T-helper 17 cell (primary cell): ENCODE results near the gene TCP11L2. TPM values are rescaled to one million over a fixed set of nuclear protein-coding genes. Genes with fewer than 3 reads are reported as not detected.

Experiments used
- ATAC-seq: fragments of 150-1000 bp; cut with Tn5 transposase; 2 replicates; pipeline ENCODE4 v1.10.0; 2021; ENCODE audit warnings: mild to moderate bottlenecking, moderate library complexity
- DNase-seq, 3 donors: peaks; one replicate each; pipeline versions ENCODE4 v3.0.0 to v3.0.0-alpha.2; 2020 to 2021
- H3K9me3 ChIP-seq: one replicate; pipeline ENCODE4 v1.7.0; 2013; ENCODE audit warnings: low read length, mild to moderate bottlenecking; ENCODE audit not compliant: control insufficient read depth, poor library complexity, severe bottlenecking
- H3K27ac Mint-ChIP-seq: one replicate; pipeline ENCODE4 v1.8.0; 2022; ENCODE audit warnings: mild to moderate bottlenecking, moderate library complexity, mixed read lengths
- H3K27me3 Mint-ChIP-seq: one replicate; pipeline ENCODE4 v1.8.0; 2022; ENCODE audit warnings: mixed read lengths
- H3K36me3 Mint-ChIP-seq: one replicate; pipeline ENCODE4 v1.8.0; 2022; ENCODE audit warnings: low read depth, mixed read lengths
- H3K4me1 Mint-ChIP-seq: one replicate; pipeline ENCODE4 v1.8.0; 2022; ENCODE audit warnings: mild to moderate bottlenecking, mixed read lengths
- H3K4me3 Mint-ChIP-seq: one replicate; pipeline ENCODE4 v1.8.0; 2022; ENCODE audit warnings: mild to moderate bottlenecking, moderate library complexity, mixed read lengths
- total RNA-seq, 4 donors: library from RNA in 2 of 4; stranded (reverse) in 2 of 4; gene quantifications; one replicate each; pipeline ENCODE4 v1.2.3 and lab custom pipeline; 2022 to 2026

The TCP11L2 gene
- total RNA-seq, 2 donors from 2014 or later = 134 to 148 TPM

DNA sequence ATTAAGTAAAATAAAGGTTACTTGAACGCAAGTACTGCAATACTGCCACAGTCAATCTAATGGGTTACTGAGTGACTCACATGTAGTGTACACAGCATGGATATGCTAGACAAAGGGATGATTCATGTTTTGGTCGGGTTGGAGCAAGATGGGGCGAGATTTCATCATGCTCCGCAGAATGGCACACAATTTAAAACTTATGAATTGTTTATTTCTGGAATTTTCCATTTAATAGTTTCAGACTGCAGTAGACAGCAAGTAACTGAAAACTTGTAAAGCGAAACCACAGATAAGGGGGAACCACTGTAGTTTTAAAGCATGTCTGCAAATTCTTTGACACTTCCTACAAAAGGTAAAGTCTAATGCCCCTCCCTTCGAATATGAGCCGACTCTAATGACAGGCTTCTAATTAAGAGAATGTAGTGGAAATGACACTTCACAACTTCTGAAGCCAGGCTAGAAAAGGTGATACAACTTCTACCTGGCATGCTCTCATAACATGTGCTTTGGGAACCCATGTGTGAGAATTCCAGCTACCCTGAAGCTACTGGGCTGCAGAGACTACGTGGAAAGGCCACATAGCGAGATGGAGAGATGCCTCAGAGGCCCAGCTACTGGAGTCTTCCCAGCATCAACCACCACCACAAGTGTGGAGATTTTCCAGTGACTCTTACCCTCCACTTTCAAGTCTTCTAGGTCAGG is 13.9 kb upstream of the TCP11L2 start:
- H3K36me3 Mint-ChIP-seq = no peaks in the 10 kb centered on the region
- DNase-seq (no peak), ATAC-seq (no peak)
- peaks cover 13% of the 10 kb centered on the region for H3K27me3 Mint-ChIP-seq
- H3K27ac Mint-ChIP-seq = no peak overlapping the region
- H3K9me3 ChIP-seq = no peaks in the 10 kb centered on the region
- H3K4me1 Mint-ChIP-seq = peaks cover 20% of the 10 kb centered on the region
- H3K4me3 Mint-ChIP-seq = no peak overlapping the region

DNA sequence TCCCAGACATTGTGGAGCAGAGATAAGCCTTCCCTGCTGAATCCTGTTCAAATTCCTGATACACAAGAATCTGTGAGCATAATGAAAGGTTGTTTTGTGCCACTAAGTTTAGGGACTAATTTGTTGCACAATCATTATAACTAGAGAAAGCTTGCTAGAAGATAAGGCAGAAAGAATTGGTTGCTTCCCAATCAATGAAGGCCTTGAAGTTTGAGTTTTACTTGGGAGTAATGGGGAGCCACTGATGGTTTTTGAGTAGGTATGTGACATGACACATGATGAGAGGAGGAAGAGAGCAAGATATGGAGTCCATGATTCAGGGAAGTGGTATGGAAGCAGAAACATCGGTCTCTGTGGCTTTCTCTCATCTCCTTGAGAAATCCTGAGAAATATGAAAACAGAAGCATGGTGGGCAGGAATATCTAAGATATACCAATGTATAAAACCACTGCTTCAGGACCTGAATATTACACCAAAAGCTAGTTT is 13.3 kb upstream of the TCP11L2 start:
- no peaks in the 10 kb centered on the region for H3K36me3 Mint-ChIP-seq
- H3K9me3 ChIP-seq = no peaks in the 10 kb centered on the region
- no peak overlapping the region for H3K27ac Mint-ChIP-seq
- ATAC-seq (no peak), DNase-seq (no peak)
- H3K27me3 Mint-ChIP-seq = peaks cover 12% of the 10 kb centered on the region
- H3K4me3 Mint-ChIP-seq = no peak overlapping the region
- peaks cover 20% of the 10 kb centered on the region for H3K4me1 Mint-ChIP-seq

DNA sequence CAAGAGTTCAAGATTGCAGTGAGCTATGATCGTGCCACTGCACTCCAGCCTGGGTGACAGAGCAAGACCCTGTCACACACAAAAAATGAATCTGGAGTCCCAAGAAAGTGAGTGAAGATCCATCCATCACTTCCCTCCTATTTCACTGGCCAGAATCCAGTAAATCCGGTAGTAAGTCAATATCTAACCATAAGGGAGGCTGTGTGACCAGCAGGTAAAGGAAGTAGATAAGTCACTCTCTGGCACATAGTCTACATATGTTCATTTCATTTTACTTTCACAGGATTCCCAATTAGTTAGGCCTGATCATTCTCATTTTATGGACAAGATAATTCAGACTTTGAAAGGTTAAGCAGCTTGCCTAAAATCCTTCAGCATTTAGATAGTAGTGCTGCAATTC is 11.9 kb upstream of the TCP11L2 start:
- no peaks in the 10 kb centered on the region for H3K9me3 ChIP-seq
- H3K27ac Mint-ChIP-seq = no peak overlapping the region
- no peak for ATAC-seq
- H3K4me3 Mint-ChIP-seq = no peak overlapping the region
- no peak for DNase-seq
- no peaks in the 10 kb centered on the region for H3K36me3 Mint-ChIP-seq
- H3K4me1 Mint-ChIP-seq = peaks cover 12% of the 10 kb centered on the region
- no peaks in the 10 kb centered on the region for H3K27me3 Mint-ChIP-seq

DNA sequence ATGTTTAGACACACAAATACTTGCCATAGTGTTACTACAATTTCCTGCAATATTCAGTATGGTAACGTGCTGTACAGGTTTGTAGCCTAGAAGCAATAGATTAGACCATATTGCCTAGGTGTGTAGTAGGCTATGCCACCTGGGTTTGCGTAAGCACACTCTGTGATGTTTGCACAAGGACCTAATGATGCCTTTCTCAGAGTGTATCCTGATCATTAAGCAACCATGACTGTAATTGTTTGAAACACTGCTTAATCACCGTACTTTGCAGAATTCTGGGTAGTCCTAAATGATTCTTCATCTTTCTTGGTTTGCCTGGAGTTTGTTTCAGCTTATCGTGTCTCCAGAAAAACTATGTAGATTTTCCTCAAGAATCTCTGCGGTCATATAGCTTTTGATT is 11.2 kb upstream of the TCP11L2 start:
- Mint-ChIP-seq H3K27ac (no peak overlapping the region), H3K36me3 (no peaks in the 10 kb centered on the region), H3K27me3 (no peaks in the 10 kb centered on the region), H3K4me1 (peaks cover 10% of the 10 kb centered on the region), H3K4me3 (no peak overlapping the region)
- H3K9me3 ChIP-seq = no peaks in the 10 kb centered on the region
- ATAC-seq (no peak), DNase-seq (no peak)

DNA sequence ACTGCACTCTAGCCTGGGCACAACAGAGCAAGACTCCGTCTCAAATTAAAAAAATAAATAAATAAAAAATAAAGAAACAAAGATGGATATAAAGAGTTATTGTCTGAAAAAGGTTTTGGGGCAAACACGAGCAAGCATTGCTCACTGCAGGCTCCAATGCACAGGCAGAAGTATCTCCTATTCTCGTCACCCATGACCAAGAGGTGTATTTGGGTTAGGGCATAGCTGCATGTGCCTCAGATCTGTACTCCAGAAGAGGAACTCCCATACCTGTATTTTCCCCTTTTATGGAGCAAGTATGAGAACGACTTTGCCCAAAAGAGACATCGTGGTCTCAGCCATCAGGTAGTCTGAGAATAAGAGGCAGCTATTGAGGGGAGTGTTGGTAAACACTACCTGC is 10.2 kb upstream of the TCP11L2 start:
- no peaks in the 10 kb centered on the region for H3K9me3 ChIP-seq
- Mint-ChIP-seq H3K4me3 (no peak overlapping the region), H3K27me3 (no peaks in the 10 kb centered on the region), H3K4me1 (peaks cover 10% of the 10 kb centered on the region), H3K36me3 (no peaks in the 10 kb centered on the region), H3K27ac (no peak overlapping the region)
- ATAC-seq = no peak
- DNase-seq = no peak

DNA sequence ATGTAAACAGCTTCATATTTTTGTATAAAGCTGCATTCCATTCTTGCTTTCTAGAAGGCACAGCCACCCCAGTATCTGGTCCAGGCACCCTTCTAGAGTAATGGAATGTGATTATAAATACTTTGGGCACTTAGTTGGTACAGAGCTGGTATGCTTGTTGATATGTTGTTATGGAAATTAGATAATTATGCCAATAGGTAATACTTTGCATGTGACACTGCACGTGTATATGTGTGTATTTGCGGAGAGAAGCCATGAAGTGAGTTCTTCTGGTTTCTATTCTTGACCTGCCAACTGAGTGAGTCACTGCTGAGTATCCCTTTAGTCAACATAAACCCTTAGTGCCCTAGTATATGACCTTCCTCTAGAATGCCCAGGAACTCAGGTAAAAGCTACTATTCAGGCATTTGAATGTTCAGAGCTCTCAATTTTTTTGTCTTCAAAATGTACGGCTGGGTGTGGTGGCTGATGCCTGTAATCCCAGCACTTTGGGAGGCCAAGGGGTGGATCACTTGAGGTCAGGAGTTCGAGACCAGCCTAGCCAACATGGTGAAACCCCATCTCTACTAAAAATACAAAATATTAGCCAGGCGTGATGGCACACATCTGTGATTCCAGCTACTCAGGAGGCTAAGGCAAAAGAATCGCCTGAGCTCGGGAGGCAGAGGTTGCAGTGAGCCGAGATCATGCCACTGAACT is 6.2 kb upstream of the TCP11L2 start:
- Mint-ChIP-seq H3K27ac (no peak overlapping the region), H3K36me3 (no peaks in the 10 kb centered on the region), H3K4me3 (no peak overlapping the region), H3K27me3 (no peaks in the 10 kb centered on the region), H3K4me1 (peaks cover 9% of the 10 kb centered on the region)
- ATAC-seq (no peak), DNase-seq (no peak)
- H3K9me3 ChIP-seq = no peaks in the 10 kb centered on the region

DNA sequence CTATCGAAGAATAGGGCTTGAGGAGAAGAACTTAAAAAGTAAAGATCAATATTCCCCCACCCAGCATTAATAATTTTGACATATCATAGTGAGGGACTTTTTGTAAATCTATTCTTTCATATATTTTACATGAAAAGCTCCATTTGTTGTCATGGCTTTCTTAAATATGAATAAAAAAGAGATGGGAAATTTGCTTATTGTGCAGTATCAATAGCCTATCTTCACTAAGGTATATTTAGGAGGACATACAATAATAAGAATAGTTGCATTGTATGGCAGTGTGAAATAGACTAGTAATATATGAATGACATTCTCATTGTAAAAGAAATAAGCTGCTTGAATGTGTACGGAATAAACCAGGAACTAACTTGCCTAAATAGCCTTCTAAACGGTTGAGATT is 5.5 kb upstream of the TCP11L2 start:
- no peak for ATAC-seq
- no peaks in the 10 kb centered on the region for H3K9me3 ChIP-seq
- Mint-ChIP-seq H3K27me3 (no peaks in the 10 kb centered on the region), H3K4me1 (peaks cover 15% of the 10 kb centered on the region), H3K27ac (no peak overlapping the region), H3K36me3 (no peaks in the 10 kb centered on the region), H3K4me3 (no peak overlapping the region)
- DNase-seq = no peak

DNA sequence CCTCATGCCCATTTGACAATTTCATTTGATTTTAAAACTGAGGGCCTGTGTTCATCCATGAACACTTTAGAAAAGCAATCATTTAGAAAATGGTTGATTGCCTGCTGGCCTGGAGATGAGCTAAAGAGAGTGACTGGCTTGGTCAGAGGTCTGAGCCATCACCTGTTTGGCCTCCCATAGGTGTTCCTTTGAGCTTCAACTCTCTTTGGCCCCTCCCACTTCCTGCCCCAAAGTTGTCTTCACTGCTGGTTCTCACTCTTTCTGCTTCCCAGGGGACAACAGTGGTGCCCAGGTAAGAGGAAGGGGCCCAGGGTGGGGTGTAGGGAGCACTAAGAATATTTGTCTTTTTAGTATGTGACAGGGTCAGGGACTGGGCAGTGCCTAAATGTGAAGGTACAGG is 4.9 kb upstream of the TCP11L2 start:
- no peaks in the 10 kb centered on the region for H3K9me3 ChIP-seq
- H3K27ac Mint-ChIP-seq = no peak overlapping the region
- H3K4me3 Mint-ChIP-seq = no peak overlapping the region
- ATAC-seq = no peak
- H3K4me1 Mint-ChIP-seq = peaks cover 17% of the 10 kb centered on the region
- DNase-seq = no peak
- H3K36me3 Mint-ChIP-seq = no peaks in the 10 kb centered on the region
- no peaks in the 10 kb centered on the region for H3K27me3 Mint-ChIP-seq

DNA sequence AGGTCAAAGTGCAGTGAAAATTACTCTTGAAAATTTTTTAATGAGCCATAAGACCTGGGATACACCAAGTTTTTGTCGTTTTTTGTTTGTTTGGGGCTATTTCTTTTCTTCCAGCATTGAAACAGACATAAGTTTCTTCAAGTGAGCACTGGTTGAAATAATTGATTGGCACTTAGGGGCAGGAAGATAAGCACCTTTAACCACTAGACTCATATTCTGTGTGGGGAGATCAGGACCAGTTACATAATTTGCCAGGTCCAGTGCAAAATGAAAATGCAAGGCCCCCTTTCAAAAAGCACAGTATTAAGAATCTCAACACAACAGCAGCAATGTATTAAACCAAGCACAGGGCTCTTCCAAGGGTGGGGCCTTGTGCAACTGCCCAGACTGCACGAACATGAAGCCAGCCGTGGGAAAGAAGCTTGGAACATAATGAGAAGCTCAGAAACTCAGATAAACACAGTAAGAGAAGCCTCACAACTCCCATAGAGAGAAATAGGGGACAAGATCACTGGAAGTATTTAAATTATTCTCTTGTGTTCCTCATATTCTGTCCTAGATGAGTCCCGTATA is 3.2 kb upstream of the TCP11L2 start:
- no peaks in the 10 kb centered on the region for H3K36me3 Mint-ChIP-seq
- H3K27me3 Mint-ChIP-seq = no peaks in the 10 kb centered on the region
- no peak overlapping the region for H3K4me3 Mint-ChIP-seq
- ATAC-seq (no peak), DNase-seq (no peak)
- peak overlapping the region; percentile 98 for H3K27ac Mint-ChIP-seq
- H3K9me3 ChIP-seq = no peaks in the 10 kb centered on the region
- H3K4me1 Mint-ChIP-seq = peaks cover 26% of the 10 kb centered on the region

DNA sequence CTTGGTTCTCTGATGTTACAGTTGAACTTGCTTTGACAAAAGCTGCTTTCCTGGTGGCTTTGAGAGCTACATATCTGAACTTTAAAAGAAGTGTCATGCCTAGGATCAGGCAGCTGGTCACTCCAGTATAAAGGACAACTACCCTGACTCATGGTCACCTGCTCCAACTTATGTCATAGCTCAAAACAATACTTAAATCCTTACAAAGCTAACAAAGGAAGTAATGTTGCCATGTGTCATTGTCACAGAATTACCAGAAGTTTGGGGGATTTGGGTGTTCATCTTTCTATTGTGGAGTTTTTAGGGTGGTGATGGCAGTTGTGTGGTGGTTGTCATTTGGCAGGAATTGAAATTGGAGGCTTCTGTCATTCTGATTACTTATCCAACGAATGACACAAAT is 1.8 kb upstream of the TCP11L2 start:
- peaks cover 40% of the 10 kb centered on the region for H3K4me1 Mint-ChIP-seq
- DNase-seq (no peak), ATAC-seq (no peak)
- H3K27ac Mint-ChIP-seq = peak overlapping the region; percentile 98
- peak overlapping the region; percentile 60 for H3K4me3 Mint-ChIP-seq
- peaks cover 4% of the 10 kb centered on the region for H3K36me3 Mint-ChIP-seq
- no peaks in the 10 kb centered on the region for H3K9me3 ChIP-seq
- no peaks in the 10 kb centered on the region for H3K27me3 Mint-ChIP-seq

DNA sequence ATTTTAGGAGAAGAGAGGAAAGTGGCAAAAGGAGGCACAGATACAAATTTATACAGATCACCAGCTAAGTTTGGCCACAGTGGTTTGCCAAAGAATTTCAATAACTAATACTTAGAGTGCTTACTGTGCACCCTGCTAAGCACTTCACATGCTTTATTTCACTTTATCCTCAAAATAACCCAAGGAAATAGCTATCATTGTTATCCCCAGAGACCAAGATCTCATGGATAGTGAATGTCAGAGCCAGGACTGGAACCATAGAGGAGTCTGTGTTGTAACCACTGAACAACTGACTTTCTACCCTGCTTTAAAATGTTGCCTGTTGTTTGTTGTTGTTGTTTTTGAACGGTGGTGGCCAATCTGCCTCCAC is 1.3 kb upstream of the TCP11L2 start:
- Mint-ChIP-seq H3K36me3 (peaks cover 4% of the 10 kb centered on the region), H3K4me3 (peak overlapping the region; percentile 97), H3K27ac (peak overlapping the region; percentile 98), H3K27me3 (no peaks in the 10 kb centered on the region), H3K4me1 (peaks cover 45% of the 10 kb centered on the region)
- ATAC-seq = no peak
- no peaks in the 10 kb centered on the region for H3K9me3 ChIP-seq
- no peak for DNase-seq

DNA sequence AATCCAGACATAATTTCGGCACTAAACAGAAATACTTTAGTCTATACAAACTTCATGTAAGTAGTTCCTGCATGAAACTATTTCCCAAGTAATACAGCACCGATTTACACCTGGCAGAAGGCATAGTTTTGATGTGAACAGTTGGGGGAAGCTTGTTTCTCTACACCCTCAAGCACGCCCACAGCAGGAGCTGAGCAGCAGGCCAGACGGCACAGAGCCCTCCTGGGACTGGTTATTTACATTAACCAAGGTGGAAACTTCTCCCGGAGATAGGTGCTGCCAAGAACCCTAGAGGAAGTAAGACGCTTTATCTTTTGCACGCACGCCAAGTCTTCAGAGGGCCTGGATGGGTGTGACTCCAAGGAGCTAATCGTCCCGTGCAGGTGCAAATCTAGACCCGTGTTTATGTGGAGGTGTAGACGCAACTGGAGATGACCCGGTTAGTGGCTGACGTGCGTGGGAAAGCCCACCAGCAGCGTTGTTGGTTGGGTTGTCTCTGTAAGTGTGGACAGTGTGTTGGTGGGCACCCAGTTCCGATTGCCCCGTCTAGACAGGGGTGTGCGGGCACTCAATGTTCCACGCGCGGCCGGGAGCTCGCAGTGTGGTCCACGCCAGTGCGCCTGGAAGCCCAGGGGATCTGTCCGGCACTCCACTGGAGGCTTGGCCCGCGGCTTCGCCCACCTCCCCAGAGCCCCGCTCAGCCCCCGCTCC is 767 bp upstream of the TCP11L2 start:
- H3K4me1 Mint-ChIP-seq = peaks cover 49% of the 10 kb centered on the region

DNA sequence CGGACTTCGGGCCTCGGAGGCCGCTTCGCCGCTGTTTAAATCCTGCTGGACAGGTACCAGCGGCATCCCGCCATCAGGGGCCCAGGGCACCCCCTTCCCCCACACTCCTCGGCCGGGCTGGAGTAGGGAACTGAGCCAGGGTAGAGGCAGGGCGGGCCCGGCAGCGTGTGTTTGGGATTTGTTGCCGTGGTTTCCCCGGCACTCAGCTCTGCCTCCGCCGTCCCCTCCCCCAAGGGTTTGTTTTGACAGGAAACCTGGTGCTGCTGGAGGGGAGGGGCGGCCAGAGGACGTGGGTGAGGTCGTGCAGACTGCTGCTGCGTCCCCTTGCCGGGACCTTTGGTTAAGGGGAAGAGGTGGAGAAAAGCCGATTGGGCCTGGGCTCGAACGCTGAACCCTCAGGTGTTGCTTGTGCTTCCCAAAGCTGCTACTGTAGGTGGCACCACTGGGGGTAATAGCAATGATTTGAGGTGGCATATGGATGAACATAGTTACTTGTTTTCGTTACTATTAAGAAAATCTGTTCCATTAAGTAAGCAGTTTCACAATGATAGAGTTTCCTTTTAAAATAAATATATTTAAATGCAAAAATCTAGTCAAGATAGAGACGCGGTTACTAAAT is 778 bp downstream of the TCP11L2 start:
- Mint-ChIP-seq H3K4me3 (peak overlapping the region; percentile 97), H3K4me1 (peaks cover 52% of the 10 kb centered on the region), H3K36me3 (peaks cover 4% of the 10 kb centered on the region), H3K27me3 (no peaks in the 10 kb centered on the region), H3K27ac (peak overlapping the region; percentile 98)
- H3K9me3 ChIP-seq = no peaks in the 10 kb centered on the region
- ATAC-seq (peak; percentile 63), DNase-seq (peak; percentile 76 to 94 (median 89))

More for the DNA sequence above, 767 bp upstream of the TCP11L2 start:
- no peaks in the 10 kb centered on the region for H3K9me3 ChIP-seq
- DNase-seq (peak; percentile 54 to 78 (median 69)), ATAC-seq (peak; percentile 65)
- Mint-ChIP-seq H3K27ac (peak overlapping the region; percentile 98), H3K27me3 (no peaks in the 10 kb centered on the region), H3K36me3 (peaks cover 4% of the 10 kb centered on the region), H3K4me3 (peak overlapping the region; percentile 97)
